ENCODE measurements around the gene BTBD9.

BTBD9 gene

DNA sequence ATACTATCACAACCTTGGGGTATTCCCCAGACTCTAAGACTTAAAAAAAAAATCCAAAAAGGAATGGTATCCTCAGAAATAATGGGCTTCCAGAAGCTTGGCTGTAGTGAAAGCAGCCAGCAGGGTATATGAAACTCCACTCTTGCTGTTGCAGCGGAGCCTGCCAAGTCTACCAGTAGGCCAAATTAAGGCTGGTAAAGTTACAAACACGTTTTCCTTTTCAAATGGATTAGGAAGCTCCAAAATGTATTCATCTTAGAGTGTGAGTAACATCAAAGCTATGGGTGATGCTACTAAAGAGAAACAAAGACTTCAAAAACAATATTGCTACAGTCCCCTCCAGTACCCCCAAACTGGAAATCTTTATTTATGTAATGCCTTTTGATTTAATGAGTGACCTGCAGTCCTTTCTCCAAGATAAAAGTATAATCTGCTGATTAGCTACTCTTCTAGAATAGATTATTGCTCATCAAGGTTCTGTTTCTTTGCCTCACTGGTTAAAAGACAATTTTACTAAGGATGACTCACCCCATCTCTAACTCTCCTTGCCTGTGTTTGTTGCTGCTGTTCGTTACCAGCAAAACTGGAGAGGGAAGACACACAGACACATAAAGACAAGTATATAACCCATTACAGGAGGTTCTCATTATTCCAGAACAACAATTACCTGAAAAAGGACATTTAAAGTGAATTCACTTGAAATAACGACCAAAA, 84.9 kb downstream of the BTBD9 start:
- no peak for DNase-seq (ENCODE audit: low spot score)

DNA sequence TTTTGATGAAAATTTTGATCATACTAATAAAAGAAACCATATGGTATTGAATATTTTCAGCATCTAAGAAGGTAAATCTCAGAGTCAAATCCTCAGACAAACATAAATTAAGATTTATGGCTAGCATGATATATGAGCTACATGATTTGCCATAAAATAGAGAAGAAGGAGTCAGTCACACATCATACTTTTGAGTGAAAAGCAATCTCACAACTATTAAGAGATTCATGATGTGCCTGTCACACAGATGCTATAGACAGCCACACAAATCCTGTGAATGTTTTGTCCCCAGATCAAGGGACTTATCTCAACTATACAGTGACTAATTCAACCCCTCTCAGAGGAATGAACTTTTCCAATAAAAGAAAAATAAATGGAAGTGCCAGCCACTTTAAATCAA, 85.7 kb downstream of the BTBD9 start:
- no peak for DNase-seq (ENCODE audit: low spot score)

DNA sequence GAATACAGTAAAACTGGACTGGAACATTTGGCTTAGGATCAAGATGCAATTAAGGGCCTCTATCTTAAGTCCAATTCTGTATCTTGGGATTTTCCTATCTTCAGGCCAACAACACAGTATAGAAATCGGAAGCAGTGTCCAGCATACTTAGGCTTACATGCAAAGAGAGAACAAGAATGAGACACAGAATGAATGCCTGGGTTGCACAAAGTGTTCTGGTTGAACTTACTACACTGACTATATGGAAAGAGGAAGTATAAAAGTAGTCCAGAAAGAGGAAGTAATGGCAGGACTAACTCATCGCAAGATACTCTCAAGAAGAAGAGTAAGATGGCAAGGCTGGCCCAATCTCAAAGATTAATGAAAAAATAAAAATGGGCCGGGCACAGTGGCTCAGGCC, 87.6 kb downstream of the BTBD9 start:
- no peak for DNase-seq (ENCODE audit: low spot score)

DNA sequence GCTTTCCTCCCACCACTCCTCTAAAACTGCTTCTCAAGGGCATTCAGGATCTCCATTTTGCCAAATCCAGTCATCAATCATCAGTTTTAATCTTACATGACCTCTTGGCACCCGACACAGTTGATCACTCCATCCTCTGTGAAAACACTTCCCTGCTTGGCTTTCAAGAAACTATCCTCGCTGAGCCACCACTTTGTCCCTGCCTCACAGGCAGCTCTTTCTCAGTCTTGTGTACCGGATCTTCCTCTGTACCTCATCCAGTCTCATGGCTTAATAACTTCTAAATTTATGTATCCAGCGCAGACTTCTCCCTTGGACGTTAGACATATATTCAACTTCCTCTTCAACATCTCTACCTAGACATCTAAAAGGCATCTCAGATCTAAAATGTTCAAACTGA, 89.9 kb downstream of the BTBD9 start:
- no peak for DNase-seq (ENCODE audit: low spot score)

DNA sequence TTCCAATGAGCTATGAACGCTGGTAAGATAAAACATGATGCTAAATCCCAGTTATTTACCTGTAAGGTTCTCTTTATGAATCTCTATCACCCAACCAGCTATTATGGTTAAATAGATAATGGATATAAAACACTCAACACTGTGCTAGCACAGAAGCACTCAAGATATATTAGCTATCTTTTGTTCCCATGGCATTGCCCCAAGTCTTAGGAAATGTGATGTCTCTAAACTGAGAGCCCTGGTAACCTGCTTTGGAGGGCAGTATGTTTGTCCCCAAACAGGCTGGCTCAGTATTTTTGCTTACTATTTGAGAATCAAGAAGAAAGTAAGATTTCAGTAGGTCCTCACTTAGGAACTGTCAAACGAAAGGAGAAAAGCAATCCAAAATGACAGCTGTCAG, 90.5 kb downstream of the BTBD9 start:
- DNase-seq (ENCODE audit: low spot score): no peak

DNA sequence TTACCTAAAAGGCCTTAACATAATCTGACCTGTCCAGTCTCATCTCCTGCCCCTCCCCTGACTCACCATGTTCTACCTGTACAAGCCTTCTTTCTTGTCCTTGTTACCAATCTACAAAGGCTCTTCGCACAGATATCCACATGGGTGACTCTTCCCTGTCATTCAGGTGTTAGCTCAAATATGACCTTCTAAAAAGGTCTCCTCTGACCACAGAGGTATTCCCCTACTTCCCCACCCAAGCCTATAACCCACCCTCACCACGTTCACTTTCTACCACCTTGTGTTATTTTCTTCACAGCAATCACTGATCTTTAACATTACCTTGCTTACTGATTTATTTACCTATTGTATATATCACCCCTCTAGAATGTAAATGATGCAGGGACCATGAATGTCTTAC, 96.7 kb downstream of the BTBD9 start:
- no peak for DNase-seq (ENCODE audit: low spot score)

DNA sequence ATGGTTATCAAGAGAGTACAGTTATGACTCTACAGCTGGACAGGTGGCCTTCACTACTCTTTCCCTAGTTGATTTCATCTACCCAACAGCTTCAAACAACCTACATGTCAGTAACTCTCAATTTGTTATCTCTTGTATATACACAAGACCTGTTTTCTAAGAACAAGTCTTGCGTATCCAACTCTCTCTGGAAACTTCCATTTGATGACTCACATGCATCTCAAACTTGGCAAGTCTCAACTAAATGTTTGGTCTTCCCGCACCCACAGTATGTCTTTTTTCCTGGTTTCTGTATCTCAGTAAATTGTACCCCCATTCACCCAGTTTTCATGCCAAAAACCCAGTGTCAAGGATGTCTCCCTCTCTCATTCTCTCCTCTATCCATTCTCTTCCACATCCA, 97.7 kb downstream of the BTBD9 start:
- no peak for DNase-seq (ENCODE audit: low spot score)

DNA sequence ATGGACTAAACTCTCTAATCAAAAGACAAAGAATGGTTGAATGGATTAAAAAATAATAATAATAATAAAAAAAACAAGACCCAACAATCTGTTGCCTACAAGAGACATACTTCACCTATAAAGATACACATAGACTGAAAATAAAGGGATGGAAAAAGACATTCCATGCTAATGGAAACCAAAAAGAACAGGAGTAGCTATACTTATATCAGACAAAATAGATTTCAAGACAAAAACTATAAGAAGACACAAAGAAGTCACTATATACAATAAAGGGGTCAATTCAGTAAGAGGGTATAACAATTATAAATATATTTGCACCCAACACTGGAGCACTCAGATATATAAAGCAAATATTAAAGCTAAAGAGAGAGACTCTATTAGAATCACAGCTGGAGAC, 106.7 kb downstream of the BTBD9 start:
- DNase-seq (ENCODE audit: low spot score): no peak

DNA sequence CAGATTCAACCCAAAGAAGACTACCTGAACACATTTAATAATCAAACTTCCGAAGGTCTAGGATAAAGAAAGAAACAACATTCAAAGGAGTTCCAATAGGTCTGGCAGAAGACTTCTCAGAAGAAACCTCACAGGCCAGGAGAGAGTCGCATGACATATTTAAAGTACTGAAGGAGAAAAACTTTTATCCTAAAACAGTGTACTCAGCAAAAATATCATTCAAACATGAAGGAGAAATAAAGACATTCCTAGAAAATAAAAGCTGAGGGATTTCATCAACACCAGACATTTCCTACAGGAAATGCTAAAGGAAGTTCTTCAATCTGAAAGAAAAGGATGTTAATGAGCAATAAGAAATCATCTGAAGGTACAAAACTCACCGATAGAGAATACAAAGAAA, 108.6 kb downstream of the BTBD9 start:
- DNase-seq (ENCODE audit: low spot score): no peak

DNA sequence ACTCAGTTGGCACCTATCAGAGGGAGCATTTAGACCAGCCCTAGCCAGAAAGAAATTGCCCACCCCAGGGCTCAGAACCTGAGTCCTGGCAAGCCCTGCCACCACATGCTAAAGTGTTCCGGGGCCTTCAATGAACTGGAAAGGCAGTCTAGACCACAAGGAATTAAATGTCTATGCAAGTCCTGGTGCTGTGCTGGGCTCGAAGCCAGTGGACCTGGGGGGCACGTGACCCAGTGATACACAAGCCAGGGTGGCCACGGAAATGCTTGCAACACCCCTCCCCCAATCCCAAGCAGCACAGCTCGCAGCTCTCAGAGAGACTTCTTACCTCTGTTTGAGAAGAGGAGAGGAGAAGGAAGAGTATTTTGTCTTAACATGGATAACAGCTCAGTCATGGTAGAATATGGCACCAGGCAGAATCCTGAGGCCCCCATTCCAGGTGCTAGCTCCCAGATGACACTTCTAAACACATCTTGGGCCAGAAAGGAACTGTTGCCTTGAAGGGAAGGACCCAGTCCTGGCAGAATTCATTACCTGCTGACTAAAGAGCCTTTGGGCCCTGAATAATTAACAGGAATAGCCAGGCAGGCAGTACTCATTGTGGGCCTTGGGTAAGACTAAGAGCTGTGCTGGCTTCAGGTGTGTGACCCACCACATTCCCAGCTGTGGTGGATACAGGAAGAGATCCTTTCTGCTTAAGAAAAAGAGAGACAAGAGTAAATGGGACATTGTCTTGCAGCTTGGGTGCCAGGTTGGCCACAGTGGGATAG, 111.3 kb downstream of the BTBD9 start:
- no peak for DNase-seq (ENCODE audit: low spot score)

DNA sequence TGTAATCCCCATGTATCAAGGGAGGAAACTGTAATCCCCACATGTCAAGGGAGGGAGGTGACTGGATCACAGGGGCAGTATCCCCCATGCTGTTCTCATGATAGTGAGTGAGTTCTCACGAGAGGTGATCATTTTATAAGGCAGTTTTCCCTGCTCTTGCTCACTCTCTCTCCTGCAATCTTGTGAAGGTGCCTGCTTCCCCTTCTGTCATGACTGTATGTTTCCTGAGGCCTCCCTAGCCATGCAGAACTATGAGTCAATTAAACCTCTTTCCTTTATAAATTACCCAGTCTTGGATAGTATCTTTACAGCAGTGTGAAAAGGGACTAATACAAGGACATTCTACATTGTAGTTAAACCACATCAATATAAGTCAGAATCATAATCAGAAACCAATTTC, 112.4 kb downstream of the BTBD9 start:
- DNase-seq (ENCODE audit: low spot score): no peak

DNA sequence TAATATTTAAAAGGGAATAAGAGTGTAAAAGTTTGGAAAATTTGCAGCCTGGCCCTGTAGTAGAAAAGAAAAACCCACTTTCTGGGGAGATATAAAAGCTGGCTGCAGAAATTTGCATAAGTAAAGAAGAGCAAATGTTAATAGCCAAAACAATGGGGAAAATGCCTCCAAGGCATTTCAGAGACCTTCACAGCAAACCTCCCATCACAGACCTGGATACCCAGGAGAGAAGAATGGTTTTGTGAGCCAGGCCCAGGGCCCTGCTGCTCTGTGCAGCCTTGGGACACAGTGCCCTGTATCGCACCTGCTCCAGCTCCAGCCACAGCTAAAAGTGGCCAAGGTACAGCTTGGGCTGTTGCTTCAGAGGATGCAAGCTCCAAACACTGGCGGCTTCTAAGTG, 113.8 kb downstream of the BTBD9 start:
- no peak for DNase-seq (ENCODE audit: low spot score)

DNA sequence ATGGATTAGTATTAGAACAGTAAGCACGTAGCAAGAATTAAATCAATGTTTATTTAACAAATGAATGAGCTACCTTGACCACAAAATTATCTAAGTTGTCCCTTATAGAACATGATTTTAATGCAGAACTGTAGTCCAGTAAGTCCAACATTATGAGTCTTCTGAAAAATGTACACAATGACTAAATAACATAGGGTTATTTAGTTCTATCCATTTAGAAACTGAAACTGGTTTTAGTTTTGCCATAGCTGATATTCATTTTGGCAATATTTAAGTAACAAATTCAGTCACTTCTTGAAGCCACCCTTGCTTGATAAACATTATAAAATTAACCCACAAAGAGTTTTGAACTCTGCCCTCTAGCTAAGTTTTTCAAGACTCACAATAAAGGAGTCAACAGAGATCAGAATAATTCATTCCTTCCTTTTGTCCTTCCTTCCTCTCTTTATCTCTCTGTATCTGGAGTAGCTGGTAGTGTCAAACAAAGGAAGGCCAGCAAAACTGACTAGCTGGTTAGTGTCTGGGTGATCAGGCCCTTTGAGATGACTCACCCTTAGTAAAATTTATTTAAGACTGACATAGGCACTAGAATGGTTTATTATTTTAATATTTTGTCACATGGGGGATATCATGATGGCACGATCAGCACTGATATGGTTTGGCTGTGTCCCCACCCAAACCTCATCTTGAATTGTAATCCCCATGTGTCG, 115.1 kb downstream of the BTBD9 start:
- DNase-seq (ENCODE audit: low spot score): no peak

DNA sequence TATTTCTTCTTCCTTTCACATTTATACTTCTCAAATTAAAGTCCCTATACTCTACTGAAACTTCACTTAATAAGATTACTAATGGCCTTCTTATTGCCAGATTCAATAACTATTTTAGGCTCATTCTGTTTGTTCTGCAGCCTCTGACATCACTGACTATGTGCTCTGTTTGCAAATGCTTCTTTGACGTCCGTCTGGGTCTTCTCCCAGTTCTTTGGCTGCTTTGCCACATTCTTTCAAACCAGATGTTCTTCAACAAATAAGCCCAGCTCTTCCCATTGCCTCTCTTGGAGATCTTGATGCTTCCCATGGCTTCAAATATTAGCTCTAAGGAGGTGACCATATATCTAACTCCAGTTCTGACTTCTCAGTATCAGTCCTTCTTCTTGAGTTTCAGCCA, 117.4 kb downstream of the BTBD9 start:
- DNase-seq (ENCODE audit: low spot score): no peak

DNA sequence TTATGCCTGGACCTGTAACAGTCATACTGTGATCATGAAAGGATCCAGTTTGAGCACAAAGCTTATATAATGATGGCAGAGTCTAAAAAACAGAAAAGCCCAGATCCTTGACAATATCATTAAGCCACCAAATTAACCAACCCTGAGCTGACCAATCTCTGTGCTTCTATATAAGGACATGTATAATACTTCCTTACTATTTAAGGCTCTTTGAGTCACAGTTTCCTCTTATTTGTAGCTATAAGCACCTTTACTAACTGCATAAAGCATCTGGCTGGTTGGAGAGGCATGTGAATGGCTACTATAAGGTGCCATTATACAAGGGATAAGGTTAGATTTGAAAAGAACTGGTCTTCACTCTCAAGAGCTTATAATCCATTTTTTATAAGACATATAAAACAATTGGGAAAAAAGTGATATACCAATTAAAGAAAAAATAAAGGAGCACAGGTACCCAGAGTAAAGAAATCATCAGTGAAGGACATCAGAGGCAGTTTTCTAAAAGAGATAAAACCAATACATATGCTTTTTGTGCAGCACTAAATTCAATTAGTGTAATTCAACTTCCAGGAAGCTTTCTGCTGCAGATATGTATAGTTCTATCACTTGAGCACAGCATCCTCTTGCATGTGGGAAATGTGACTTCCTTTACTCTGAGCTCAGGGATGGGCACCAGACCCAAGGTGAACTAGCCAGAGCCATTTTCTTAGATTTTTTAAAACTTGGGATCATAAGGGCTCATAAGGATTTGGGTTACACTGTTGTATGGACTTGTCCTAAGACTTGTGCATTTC, 121.0 kb downstream of the BTBD9 start:
- DNase-seq (ENCODE audit: low spot score): peak; percentile 1

DNA sequence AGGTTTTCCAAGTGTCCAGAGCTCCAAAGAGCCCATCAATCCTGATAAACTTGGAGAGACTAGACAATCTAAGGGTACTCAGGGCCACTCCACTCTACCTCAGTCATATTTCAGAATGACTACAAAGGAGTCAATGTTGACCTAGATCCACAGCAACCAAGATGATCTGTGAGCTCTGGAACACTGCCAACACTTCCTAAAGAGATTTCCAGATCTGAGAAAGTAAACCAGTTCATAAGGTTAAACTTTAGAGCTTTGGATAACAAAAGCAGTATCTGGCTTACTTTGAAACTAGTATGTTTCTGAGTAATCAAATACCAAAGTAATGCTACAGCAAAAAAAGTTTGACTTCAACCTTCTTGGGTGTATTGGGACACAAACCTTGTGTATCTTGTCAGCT, 122.7 kb downstream of the BTBD9 start:
- no peak for DNase-seq (ENCODE audit: low spot score)

DNA sequence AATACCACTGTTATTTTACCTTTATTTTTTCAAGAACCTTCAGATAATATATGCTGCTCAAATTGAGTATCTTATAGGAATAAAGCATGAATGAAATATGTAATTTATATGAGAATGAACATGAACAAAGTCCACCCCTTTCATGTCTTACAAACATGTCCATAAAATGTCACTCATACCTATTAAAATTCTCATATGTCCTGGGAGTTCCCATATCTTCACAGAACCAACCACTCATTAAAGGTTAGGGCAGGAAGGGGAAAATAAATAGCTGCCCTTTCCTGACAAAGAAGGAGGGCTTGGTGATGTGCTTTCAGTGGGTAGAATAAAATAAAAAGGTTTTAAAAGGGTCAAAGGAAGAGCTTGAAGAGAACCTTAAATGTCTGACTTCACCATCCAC, 125.3 kb downstream of the BTBD9 start:
- DNase-seq (ENCODE audit: low spot score): no peak

DNA sequence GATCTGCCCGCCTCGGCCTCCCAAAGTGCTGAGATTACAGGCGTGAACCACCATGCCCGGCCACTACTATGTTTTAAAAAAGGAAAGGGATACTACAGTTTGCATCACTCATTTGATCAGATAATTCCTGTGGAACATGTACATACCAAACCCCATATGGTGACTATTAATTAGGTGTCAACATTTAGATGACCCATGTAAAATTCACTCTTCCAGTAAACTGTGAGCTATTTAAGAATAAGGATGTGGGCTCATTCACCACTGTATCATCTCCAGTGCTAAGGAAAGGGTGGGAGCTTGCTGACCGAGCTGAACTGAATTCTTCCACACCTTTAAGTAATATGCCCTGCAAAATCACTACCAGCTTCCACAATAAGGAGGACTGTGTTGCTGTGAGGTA, 127.5 kb downstream of the BTBD9 start:
- DNase-seq (ENCODE audit: low spot score): no peak

DNA sequence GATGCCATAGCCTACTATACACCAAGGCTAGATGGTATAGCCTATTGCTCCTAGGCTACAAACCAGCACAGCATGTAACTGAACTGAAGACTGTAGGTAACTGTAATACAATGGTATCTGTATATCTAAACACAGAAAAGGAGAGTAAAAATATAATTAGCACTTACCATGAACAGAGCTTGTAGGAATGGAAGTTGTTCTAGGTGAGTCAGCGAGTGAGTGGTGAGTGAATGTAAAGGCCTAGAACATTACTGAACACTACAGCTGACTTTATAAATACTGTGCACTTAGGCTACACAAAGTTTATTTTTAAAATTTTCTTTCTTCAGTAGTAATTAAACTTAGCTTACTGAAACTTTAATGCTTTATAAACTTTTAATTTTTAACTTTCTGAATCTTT, 129.5 kb downstream of the BTBD9 start:
- no peak for DNase-seq (ENCODE audit: low spot score)

DNA sequence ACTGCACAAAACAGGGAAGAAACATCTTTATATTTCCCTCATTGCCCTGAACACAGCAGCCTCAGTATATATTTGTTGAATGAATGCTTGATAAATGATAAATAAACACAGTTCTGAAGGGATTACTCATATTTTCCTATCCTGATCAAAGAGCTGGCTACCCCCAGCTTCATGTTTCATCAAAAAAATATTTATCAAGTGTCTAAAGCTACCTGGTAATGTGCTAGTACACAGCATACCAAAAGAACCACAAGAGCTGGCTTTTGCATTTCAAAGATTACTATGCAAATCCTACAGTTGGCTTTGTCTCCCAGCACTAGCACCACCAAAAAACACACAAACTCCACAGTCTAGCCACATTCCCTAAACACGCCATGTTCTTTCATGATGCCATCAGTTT, 130.0 kb downstream of the BTBD9 start:
- DNase-seq (ENCODE audit: low spot score): no peak

DNA sequence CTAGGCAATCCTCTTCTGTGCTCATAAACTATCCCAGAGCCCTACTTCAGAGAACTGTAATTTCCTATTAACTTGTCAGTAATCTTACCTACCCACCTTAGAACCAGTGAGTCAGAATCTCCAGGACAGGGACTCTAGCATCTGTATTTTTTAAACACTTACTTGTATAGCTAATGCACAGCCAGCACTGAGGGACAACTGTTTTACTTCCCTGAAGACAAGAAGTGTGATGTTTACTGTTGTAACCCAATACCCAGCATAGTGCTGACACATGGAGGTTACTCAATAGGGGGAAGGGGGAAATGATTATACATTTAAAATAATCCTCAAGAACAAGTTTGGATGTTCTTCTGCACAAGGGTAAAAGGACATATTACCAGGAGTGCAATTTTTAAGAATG, 130.8 kb downstream of the BTBD9 start:
- no peak for DNase-seq (ENCODE audit: low spot score)

DNA sequence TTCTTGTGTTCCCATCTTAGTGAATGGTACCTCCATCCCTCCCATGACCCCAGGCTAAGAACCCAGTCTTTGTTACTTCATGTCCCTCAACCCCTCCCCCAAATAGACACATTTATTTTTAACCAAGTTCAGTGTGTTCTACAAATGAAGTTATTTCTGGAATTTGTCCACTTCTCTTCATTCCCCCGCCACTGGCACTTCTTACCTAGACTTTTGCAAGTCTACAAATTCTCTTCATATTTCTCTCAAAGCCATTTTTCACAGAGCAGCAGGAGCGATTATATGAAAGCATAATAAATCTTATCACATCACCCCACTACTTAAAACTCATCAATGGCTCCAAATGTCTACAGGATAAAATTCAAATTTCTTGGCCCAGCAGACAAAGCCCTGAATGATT, 131.4 kb downstream of the BTBD9 start:
- DNase-seq (ENCODE audit: low spot score): no peak

DNA sequence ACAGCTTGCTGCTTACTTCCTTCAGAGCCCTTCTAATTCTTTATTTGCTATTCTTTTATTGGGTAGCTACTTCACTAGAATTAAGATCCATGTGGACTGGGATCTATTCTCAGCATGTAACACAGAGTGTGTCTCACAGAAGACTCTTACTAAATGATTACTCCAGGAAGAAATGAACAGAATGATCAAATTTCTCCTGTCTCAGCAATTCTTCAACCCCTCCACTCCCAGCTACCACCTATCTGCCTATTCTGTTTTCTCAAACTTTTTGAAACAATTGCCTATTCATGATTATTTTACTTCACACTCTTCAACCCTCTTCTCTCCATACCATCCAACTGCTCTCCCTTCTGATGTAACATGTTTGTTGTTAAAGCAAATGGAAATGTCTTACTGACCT, 132.6 kb downstream of the BTBD9 start:
- DNase-seq (ENCODE audit: low spot score): no peak
